Caco-2 (cell line): Measurements from ENCODE around the gene MYO5B. TPM values are rescaled to one million over a fixed set of nuclear protein-coding genes. Genes with fewer than 3 reads are reported as not detected.
"Not testable (repeated sequence)": the region's sequence is repeated elsewhere in the genome, so short reads cannot be mapped to it uniquely, and the experiment has no call there.

Experiments
- BruUV-seq: library from RNA; stranded (reverse); fragments of 400-500 nt; replicated peaks from 2 replicates; lab custom pipeline; 2021; lab: Mats Ljungman, UMichigan
- CTCF ChIA-PET: fragments of 300-600 bp; sonication (Branson Sonifier 250); formaldehyde crosslinking; loops from one replicate; lab custom pipeline; 2022; ENCODE audit warnings: antibody characterized with exemption; lab: Charles Lee
- POLR2A ChIA-PET: fragments of 300-600 bp; sonication (Branson Sonifier 250); formaldehyde crosslinking; loops from one replicate; lab custom pipeline; 2022; ENCODE audit warnings: antibody characterized with exemption; lab: Charles Lee
- DNase-seq, 2 experiments: peaks; one replicate each; pipeline versions ENCODE4 v3.0.0 to v3.0.0-alpha.2; 2020 to 2022
- H3K27me3 ChIP-seq: replicated peaks from 2 replicates; pipeline ENCODE4 v1.6.0; 2011; ENCODE audit warnings: low read length; ENCODE audit not compliant: control insufficient read depth, insufficient read depth
- H3K36me3 ChIP-seq: 2 replicates; pipeline ENCODE4 v1.5.1; 2011; ENCODE audit warnings: low read length; ENCODE audit not compliant: control insufficient read depth, insufficient read depth
- H3K4me1 ChIP-seq: fragments of 250-450 bp; sonication (Bioruptor Pico); 2 replicates; pipeline ENCODE4 v1.5.1; 2020; ENCODE audit warnings: mild to moderate bottlenecking
- H3K4me3 ChIP-seq: 2 replicates; pipeline ENCODE4 v1.5.1; 2011; ENCODE audit warnings: low read depth, mild to moderate bottlenecking, control low read depth, low read length
- H3K9me3 ChIP-seq: fragments of 250-450 bp; sonication (Bioruptor Pico); 2 replicates; pipeline ENCODE4 v1.5.1; 2020; ENCODE audit warnings: mild to moderate bottlenecking, moderate library complexity
- H3K27ac Mint-ChIP-seq: one replicate; pipeline ENCODE4 v1.8.0; 2022; ENCODE audit warnings: mixed read lengths; ENCODE audit not compliant: unreplicated experiment
- H3K27me3 Mint-ChIP-seq: one replicate; pipeline ENCODE4 v1.8.0; 2022; ENCODE audit warnings: mixed read lengths; ENCODE audit not compliant: insufficient read depth, unreplicated experiment
- H3K36me3 Mint-ChIP-seq: one replicate; pipeline ENCODE4 v1.8.0; 2022; ENCODE audit warnings: mild to moderate bottlenecking, mixed read lengths; ENCODE audit not compliant: insufficient read depth, unreplicated experiment
- H3K4me1 Mint-ChIP-seq: one replicate; pipeline ENCODE4 v1.8.0; 2022; ENCODE audit warnings: low read depth, mixed read lengths; ENCODE audit not compliant: unreplicated experiment
- H3K4me3 Mint-ChIP-seq: one replicate; pipeline ENCODE4 v1.8.0; 2022; ENCODE audit warnings: mild to moderate bottlenecking, moderate library complexity, mixed read lengths; ENCODE audit not compliant: unreplicated experiment
- H3K9me3 Mint-ChIP-seq: one replicate; pipeline ENCODE4 v1.8.0; 2022; ENCODE audit warnings: mixed read lengths; ENCODE audit not compliant: unreplicated experiment
- CTCF ChIP-seq, 2 experiments: fragments of 200-600 bp in 1 of 2; IDR thresholded peaks; 1 replicate in 1 of 2; 2 replicates in 1 of 2; pipeline versions ENCODE4 v1.5.1 to v1.8.0; 2011 to 2022; ENCODE audit warnings: antibody characterized with exemption in 1 of 2, control low read depth in 1 of 2, inconsistent platforms in 1 of 2, low read depth in 1 of 2, low read length in 1 of 2, mild to moderate bottlenecking in 1 of 2, moderate library complexity in 1 of 2; ENCODE audit not compliant: insufficient read depth in 1 of 2, severe bottlenecking in 1 of 2, unreplicated experiment in 1 of 2
- intact Hi-C: fragments of 100-400 bp; cut with micrococcal nuclease; formaldehyde crosslinking; loops from one replicate; pipeline ENCODE4 v1.10.0; 2022; ENCODE audit not compliant: unreplicated experiment
- total RNA-seq: library from RNA; stranded (reverse); gene quantifications from 2 replicates; pipeline ENCODE4 v1.2.3, GENCODE V29; 2022

Gene MYO5B
- total RNA-seq, 1 experiment from 2014 or later = 28.3 TPM

DNA sequence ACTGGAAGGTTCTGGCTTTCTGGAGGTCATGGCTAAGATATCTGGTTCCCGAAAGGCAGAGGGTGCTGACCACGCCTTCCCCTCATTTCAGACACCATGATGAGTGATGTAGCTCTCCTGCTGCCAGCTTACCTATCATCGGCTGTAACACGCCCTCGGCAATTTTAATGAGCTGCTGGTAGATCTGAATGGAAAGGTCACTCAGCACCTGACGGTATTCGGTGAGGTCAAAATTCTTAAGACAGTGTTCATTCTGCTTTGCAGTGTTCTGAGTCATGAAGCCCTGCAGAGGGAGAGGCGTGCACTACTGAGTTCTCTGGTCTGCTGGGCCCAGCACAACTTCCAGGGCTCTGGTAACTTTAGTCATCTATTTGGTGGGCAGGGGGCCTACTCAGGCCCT, 355.9 kb downstream of the MYO5B start:
- Mint-ChIP-seq H3K4me1 (no peaks in the 10 kb centered on the region), H3K4me3 (no peak overlapping the region), H3K27me3 (no peaks in the 10 kb centered on the region), H3K27ac (no peak overlapping the region), H3K9me3 (no peaks in the 10 kb centered on the region), H3K36me3 (peaks cover 13% of the 10 kb centered on the region)
- peaks cover 41% of the 10 kb centered on the region for H3K4me1 ChIP-seq
- intact Hi-C loops = no loop called here
- no peak for DNase-seq
- POLR2A ChIA-PET = no interaction called here
- H3K4me3 ChIP-seq = no peak overlapping the region
- H3K36me3 ChIP-seq = no peaks in the 10 kb centered on the region; the same call in none of the 2 replicates
- no peaks in the 10 kb centered on the region for H3K27me3 ChIP-seq
- no peak for TF ChIP-seq CTCF (IDR thresholded peaks at IDR 0.05; ENCODE audit: insufficient read depth in 1 of 2, low read depth in 1 of 2, low read length in 1 of 2, severe bottlenecking in 1 of 2, unreplicated experiment in 1 of 2)
- no TSS peak for BruUV-seq
- H3K9me3 ChIP-seq = no peaks in the 10 kb centered on the region
- CTCF ChIA-PET = no interaction called here

- ChIA-PET CTCF (no interaction called here), POLR2A (no interaction called here)
- no peak overlapping the region for H3K27ac Mint-ChIP-seq
- no peaks in the 10 kb centered on the region for H3K9me3 ChIP-seq
- H3K27me3 ChIP-seq = no peaks in the 10 kb centered on the region
- H3K4me3 Mint-ChIP-seq = no peak overlapping the region
- H3K4me3 ChIP-seq = no peak overlapping the region
- BruUV-seq = no TSS peak
- intact Hi-C loops = no loop called here
- H3K4me1 ChIP-seq = peaks cover 43% of the 10 kb centered on the region
- no peaks in the 10 kb centered on the region for H3K27me3 Mint-ChIP-seq
- no peaks in the 10 kb centered on the region for H3K4me1 Mint-ChIP-seq
- no peaks in the 10 kb centered on the region; the same call in none of the 2 replicates for H3K36me3 ChIP-seq
- no peaks in the 10 kb centered on the region for H3K9me3 Mint-ChIP-seq
- DNase-seq = no peak
- peaks cover 18% of the 10 kb centered on the region for H3K36me3 Mint-ChIP-seq
- TF ChIP-seq CTCF (IDR thresholded peaks at IDR 0.05; ENCODE audit: insufficient read depth in 1 of 2, low read depth in 1 of 2, low read length in 1 of 2, severe bottlenecking in 1 of 2, unreplicated experiment in 1 of 2) = no peak
Measured at GRCh38 chr18:49838381-49838780, 356.6 kb downstream of the MYO5B start.

- H3K4me3 Mint-ChIP-seq = no peak overlapping the region
- no peak for DNase-seq
- H3K36me3 Mint-ChIP-seq = peaks cover 19% of the 10 kb centered on the region
- no peaks in the 10 kb centered on the region for H3K4me1 Mint-ChIP-seq
- H3K4me3 ChIP-seq = no peak overlapping the region
- TF ChIP-seq CTCF (IDR thresholded peaks at IDR 0.05; ENCODE audit: insufficient read depth in 1 of 2, low read depth in 1 of 2, low read length in 1 of 2, severe bottlenecking in 1 of 2, unreplicated experiment in 1 of 2) = no peak
- no peaks in the 10 kb centered on the region for H3K27me3 Mint-ChIP-seq
- H3K4me1 ChIP-seq = peaks cover 43% of the 10 kb centered on the region
- no peaks in the 10 kb centered on the region for H3K9me3 ChIP-seq
- BruUV-seq = no TSS peak
- ChIA-PET POLR2A (no interaction called here), CTCF (no interaction called here)
- no peak overlapping the region for H3K27ac Mint-ChIP-seq
- intact Hi-C loops = no loop called here
- no peaks in the 10 kb centered on the region for H3K27me3 ChIP-seq
- no peaks in the 10 kb centered on the region; the same call in none of the 2 replicates for H3K36me3 ChIP-seq
- no peaks in the 10 kb centered on the region for H3K9me3 Mint-ChIP-seq
Measured at GRCh38 chr18:49837889-49838288, 357.1 kb downstream of the MYO5B start.

GRCh38 chr18:49837316-49837835, 357.6 kb downstream of the MYO5B start:
- H3K4me3 ChIP-seq, DNase-seq, H3K9me3 ChIP-seq, H3K36me3 ChIP-seq, BruUV-seq, intact Hi-C loops, H3K27me3 ChIP-seq, POLR2A ChIA-PET, H3K9me3 Mint-ChIP-seq, H3K27ac Mint-ChIP-seq, H3K4me1 Mint-ChIP-seq, H3K4me3 Mint-ChIP-seq, H3K27me3 Mint-ChIP-seq: not testable (repeated sequence)
- H3K4me1 ChIP-seq = peaks cover 43% of the 10 kb centered on the region
- peaks cover 24% of the 10 kb centered on the region for H3K36me3 Mint-ChIP-seq
- CTCF ChIA-PET = interaction anchor here (0.5 to 1.0 kb wide), 2 partner anchors 15 to 327 kb away, joined by 3 read pairs; no protein-coding TSS in a partner anchor
